Measurements from ENCODE around the gene VAMP2. TPM values are rescaled to one million over a fixed set of nuclear protein-coding genes. Genes with fewer than 3 reads are reported as not detected.

VAMP2 gene
- polyA plus RNA-seq, 1 donor from 2014 or later, result 98.3 TPM

GRCh38 chr17:8155231-8155995, 7.3 kb downstream of the VAMP2 start:
- Histone ChIP-seq H3F3A (ENCODE audit: insufficient read depth, low read length, poor library complexity, severe bottlenecking) (peaks cover 6% of the 10 kb centered on the region), H3K27me3 (ENCODE audit: insufficient read depth, low read depth, low read length) (no peaks in the 10 kb centered on the region), H3K9me3 (ENCODE audit: low read length) (no peaks in the 10 kb centered on the region), H2AFZ (ENCODE audit: low read depth, low read length) (no peak overlapping the region), H3K79me2 (replicated peaks; ENCODE audit: insufficient read depth, low read length) (peaks cover 17% of the 10 kb centered on the region), H3K9me2 (ENCODE audit: insufficient read depth, low read length) (no peaks in the 10 kb centered on the region), H3K27ac (ENCODE audit: low read length) (peak overlapping the region; percentile 75), H3K9ac (ENCODE audit: low read length) (peak overlapping the region; percentile 67), H4K20me1 (ENCODE audit: insufficient read depth) (peaks cover 7% of the 10 kb centered on the region), H3K4me2 (ENCODE audit: low read length) (peak overlapping the region; percentile 52), H3K36me3 (ENCODE audit: insufficient read depth, low read length) (no peaks in the 10 kb centered on the region), H3K4me3 (ENCODE audit: low read length) (peak overlapping the region; percentile 67)
- TF ChIP-seq POLR2AphosphoS5 (IDR thresholded peaks at IDR 0.05) (no peak), CTCF (IDR thresholded peaks at IDR 0.05; ENCODE audit: poor library complexity, severe bottlenecking) (no peak), RAD21 (conservative IDR thresholded peaks at IDR 0.05) (no peak), EP300 (conservative IDR thresholded peaks at IDR 0.05; ENCODE audit: poor library complexity, severe bottlenecking) (no peak), MXI1 (conservative IDR thresholded peaks at IDR 0.05; ENCODE audit: poor library complexity, severe bottlenecking) (no peak), EZH2 (IDR thresholded peaks at IDR 0.05; ENCODE audit: borderline replicate concordance, insufficient read depth, low read length, poor library complexity, severe bottlenecking) (no peak), SMC3 (conservative IDR thresholded peaks at IDR 0.05; ENCODE audit: poor library complexity) (no peak), TAF1 (IDR thresholded peaks at IDR 0.05; ENCODE audit: low read depth) (no peak)
- TF ChIP-seq, protein P1, sequence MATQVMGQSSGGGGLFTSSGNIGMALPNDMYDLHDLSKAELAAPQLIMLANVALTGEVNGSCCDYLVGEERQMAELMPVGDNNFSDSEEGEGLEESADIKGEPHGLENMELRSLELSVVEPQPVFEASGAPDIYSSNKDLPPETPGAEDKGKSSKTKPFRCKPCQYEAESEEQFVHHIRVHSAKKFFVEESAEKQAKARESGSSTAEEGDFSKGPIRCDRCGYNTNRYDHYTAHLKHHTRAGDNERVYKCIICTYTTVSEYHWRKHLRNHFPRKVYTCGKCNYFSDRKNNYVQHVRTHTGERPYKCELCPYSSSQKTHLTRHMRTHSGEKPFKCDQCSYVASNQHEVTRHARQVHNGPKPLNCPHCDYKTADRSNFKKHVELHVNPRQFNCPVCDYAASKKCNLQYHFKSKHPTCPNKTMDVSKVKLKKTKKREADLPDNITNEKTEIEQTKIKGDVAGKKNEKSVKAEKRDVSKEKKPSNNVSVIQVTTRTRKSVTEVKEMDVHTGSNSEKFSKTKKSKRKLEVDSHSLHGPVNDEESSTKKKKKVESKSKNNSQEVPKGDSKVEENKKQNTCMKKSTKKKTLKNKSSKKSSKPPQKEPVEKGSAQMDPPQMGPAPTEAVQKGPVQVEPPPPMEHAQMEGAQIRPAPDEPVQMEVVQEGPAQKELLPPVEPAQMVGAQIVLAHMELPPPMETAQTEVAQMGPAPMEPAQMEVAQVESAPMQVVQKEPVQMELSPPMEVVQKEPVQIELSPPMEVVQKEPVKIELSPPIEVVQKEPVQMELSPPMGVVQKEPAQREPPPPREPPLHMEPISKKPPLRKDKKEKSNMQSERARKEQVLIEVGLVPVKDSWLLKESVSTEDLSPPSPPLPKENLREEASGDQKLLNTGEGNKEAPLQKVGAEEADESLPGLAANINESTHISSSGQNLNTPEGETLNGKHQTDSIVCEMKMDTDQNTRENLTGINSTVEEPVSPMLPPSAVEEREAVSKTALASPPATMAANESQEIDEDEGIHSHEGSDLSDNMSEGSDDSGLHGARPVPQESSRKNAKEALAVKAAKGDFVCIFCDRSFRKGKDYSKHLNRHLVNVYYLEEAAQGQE (IDR thresholded peaks at IDR 0.05; ENCODE audit: borderline replicate concordance), result no peak

DNA sequence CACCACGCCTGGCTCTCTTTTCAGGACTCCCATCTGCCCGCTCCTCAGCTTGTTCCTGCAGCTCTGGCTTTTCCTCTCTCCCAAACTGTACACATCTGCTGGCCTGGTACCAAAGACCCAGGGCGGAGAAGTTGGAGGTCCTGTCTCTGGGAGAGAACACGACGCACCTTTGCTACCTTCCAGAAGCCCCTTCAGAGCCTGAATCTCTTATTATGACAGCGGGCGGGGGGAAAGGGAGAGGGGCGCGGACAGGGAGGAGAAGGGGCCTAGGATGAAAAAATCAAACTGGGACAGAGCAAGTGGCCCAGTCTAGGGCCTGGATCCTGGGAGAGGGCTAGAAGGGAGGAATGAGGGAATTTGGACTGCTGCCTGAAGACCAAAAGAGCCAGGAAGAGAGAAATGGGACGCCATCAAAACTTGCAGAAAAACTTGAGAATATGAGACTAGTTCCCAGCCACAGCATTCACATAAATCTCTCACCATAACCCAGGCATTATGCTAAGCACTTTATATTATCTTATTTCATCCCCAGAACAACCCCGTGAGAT, 8.1 kb downstream of the VAMP2 start:
- TF ChIP-seq CTCF (IDR thresholded peaks at IDR 0.05; ENCODE audit: poor library complexity, severe bottlenecking) (no peak), TAF1 (IDR thresholded peaks at IDR 0.05; ENCODE audit: low read depth) (no peak), MXI1 (conservative IDR thresholded peaks at IDR 0.05; ENCODE audit: poor library complexity, severe bottlenecking) (no peak)
- no peak overlapping the region for H3K4me2 ChIP-seq (ENCODE audit: low read length)
- H3K9me3 ChIP-seq (ENCODE audit: low read length), result no peaks in the 10 kb centered on the region
- no peaks in the 10 kb centered on the region for H3K9me2 ChIP-seq (ENCODE audit: insufficient read depth, low read length)
- peaks cover 2% of the 10 kb centered on the region for H4K20me1 ChIP-seq (ENCODE audit: insufficient read depth)
- H3K27ac ChIP-seq (ENCODE audit: low read length), result peak overlapping the region; percentile 95
- H3K9ac ChIP-seq (ENCODE audit: low read length), result peak overlapping the region; percentile 95
- H3K27me3 ChIP-seq (ENCODE audit: insufficient read depth, low read depth, low read length), result no peaks in the 10 kb centered on the region
- H3K4me3 ChIP-seq (ENCODE audit: low read length), result peak overlapping the region; percentile 55
- H3F3A ChIP-seq (ENCODE audit: insufficient read depth, low read length, poor library complexity, severe bottlenecking), result peaks cover 6% of the 10 kb centered on the region
- H2AFZ ChIP-seq (ENCODE audit: low read depth, low read length), result no peak overlapping the region
- peaks cover 10% of the 10 kb centered on the region for H3K79me2 ChIP-seq (replicated peaks; ENCODE audit: insufficient read depth, low read length)
- no peaks in the 10 kb centered on the region for H3K36me3 ChIP-seq (ENCODE audit: insufficient read depth, low read length)
